T-helper 22 cell (primary cell): ENCODE data around the gene EMC7.
A peak's percentile ranks its signal among the peaks of the same experiment; 100 is the strongest.
"Not testable (repeated sequence)": the region's sequence is repeated elsewhere in the genome, so short reads cannot be mapped to it uniquely, and the experiment has no call there.

ENCODE experiments used
- DNase-seq: peaks from one replicate; pipeline ENCODE4 v3.0.0-alpha.2; 2020; ENCODE audit warnings: low read depth

Gene EMC7

DNA sequence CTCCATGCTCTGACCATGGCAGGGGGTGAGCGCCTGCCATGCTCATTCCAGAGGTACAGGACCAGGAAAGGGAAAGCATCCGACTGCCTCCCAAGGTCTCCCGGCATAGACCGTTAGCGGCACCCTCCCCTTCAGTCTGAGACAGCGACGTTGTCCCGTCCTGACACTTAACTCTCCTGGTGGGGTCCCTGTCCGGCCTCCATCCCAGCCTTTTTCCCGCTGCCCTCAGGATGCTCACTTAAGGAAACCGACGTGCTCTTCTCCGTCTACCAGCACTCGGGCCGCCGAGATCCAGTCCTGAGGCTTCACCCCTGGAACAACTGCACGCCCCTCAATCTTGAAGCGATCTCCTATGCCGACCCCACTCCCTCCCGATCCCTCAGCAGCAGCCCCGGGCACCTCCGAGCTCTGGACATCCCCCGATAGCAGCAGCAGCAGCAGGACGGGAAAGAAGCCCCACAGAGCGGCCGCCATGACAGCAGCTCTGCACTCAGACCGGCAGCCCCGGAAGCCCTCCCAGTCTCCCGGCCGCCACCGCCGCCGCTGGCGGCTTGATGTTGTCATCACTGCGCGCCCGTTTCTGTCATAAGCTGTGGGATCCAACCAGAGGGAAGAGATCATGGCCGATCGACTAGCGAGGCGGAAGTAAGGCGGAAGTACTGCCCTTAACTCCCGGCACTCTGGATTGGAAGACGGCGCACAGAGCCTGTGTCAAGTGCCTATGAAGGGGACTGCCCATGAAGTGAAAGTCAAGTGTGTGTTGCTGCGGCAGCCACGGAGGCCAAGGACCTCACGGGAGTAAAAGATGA, at the start of gene EMC7, which contains the start of gene PGBD4:
EMC7 (minus strand) TSS at position 497 of the 809 bp plus-strand sequence; CDS start at position 474, 23 bp downstream.
PGBD4 (plus strand) TSS at position 718 of the 809 bp plus-strand sequence. CDS start 449 bp downstream, outside the sequence.
- DNase-seq = peak; percentile 98

DNA sequence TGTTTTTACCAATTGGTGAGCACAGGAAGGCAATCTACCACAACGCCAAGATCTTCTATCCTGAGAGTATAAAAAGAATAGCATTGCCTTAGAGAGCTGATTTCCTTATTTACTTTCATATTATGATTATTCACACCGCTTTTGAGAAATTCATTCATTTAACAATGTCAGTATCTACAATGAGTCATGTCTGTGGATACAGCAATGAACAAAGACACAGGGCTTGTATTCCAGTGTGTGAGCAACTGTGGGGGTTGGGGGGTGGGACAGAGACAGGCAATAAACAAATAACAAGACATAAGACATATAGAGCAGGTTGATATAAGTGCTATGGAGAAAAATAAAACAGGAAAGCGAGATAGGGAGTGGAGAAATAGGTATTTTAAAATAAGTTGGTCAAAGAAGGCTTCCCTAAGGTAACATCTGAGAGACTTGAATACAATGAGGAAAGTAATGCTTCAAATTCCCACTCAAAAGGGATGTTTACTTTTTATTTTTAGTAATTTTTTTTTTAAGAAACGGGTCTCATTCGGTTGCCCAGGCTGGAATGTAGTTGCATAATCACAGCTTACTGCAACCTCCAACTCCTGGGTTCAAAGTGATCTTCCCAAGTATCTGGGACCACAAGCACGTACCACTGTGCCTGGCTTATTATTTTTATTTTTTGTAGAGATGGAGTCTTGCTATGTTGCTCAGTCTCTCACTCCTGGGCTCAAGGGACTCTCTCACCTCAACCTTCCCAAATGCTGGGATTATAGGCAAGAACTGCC, 45.9 kb upstream of the EMC7 start:
- DNase-seq = no peak

DNA sequence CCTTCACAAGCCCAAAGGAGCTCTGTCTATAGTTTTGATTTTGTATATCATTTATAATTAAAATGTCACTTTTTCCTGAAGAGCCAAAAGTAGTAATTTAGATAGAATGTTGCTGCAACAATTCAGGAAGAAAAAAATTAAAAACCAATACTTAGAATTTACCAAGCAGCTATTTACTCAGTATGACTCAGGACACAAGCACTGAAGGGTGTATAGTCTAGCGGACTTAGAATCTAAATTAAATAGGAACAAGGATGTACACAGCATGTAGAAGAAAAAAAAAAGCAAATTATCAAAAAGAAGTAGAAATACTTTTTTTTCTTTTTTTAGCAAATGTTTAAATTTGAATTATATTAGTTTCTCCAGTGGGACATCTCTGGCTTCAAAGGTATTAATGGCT, 31.8 kb upstream of the EMC7 start:
- DNase-seq = no peak

DNA sequence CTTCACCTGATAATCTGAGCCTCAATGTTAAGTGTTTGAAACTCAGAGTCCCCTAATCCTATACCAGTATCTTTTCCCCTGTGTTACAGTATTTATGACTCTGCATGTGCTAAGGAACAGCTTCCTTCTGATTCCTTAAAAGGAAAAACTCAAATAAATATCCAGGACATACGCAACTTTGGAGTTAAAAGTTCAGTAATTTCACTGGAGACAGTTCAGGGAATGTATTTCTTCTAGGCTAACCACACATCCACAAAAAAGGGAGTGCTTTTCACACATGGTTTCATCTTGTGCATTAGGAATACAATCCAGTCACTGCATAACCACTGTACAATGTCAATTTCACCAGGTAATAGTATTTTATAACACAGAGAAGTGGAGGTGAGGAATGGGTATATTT, 31.2 kb upstream of the EMC7 start:
- no peak for DNase-seq

DNA sequence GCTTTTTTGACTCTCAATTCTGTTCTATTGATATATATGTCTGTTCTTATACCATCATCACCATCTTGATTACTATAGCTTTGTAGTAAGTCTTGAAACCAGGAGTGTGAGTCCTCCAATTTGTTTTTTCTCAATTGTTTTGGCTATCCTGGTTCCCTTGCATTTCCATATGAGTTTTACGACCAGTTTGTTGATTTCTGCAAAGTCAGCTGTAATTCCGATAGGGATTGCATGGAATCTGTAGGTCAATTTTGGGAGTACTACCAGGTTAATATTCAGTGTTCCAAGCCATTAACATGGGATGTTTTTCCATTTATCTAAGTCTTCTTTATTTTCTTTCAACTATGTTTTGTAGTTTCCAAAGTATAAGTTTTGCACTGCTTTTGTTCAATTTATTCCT, 27.2 kb upstream of the EMC7 start:
- no peak for DNase-seq

DNA sequence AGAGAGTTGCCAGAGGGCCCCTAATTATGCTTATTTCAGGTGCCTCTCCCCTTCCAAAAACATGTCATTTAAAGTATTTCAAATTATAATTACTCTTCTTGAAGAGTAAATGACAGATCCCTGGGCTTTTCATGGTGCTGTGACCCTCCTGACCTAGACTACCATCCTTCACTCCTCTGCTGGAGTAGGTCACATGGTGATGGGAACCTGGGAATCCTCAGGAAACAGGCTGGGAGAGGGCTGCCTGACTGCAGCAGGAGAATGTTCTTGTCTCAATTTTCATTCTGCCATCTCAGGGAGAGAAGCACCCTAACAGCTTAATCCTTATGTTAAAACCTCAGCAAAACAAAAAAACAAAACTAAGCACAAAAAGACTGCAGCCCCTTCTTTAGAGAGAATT, 24.9 kb upstream of the EMC7 start:
- no peak for DNase-seq

DNA sequence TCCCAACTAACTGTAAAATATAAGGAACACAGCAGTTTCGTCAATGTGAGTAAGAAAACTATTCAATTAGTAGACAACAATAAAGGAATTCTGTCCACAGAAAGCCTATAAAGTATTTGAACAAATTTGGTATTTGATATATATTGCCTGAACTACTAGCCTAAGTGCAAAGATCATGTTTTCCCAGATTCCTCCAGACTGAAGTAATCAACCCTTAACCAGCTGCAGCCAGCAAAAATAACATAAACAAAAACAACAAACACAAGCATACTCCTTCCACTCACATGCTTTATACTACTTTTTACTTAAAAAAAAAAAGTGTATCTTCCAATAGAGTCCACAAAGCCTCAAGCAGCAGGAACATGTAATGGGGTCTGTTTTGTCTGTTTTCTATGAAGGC, 24.3 kb upstream of the EMC7 start:
- no peak for DNase-seq

DNA sequence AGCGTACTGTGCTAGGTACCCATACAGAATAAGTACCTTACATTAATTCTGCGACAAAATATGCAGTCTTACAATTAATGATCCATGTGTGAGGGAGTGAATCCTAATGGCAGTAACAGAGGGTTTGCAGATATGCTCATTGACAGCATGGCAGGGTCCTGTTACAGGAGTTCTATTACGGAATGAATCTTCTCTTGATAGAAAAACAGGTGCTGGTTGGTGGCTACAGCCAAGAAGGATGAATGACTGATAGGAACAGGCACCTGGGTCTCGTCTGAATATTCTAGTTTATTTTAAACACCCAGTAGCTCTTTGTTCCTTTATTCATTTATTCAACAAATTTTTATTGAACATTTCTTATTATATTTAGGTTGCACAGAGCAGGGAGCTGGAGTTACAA, 23.0 kb upstream of the EMC7 start:
- DNase-seq = no peak

DNA sequence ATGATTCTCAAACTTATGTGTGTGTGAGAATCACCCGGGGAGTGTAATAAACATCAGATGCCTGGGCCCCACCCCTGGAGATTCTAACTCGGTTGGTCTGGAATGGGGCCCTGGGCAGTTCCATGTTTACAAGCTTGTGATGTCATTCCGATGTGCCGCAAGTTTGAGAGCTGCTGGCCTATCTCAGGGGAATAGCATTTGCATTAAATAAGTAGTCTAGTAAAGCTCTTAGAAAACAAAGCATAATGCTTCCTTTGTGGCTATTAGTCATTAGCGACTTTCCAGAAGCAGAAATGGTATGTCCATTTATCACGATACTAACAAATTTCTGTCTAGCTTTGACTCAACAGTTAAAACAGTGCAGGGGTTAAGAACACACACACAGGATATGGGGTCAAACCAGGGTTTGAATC, 21.1 kb upstream of the EMC7 start:
- DNase-seq = no peak

DNA sequence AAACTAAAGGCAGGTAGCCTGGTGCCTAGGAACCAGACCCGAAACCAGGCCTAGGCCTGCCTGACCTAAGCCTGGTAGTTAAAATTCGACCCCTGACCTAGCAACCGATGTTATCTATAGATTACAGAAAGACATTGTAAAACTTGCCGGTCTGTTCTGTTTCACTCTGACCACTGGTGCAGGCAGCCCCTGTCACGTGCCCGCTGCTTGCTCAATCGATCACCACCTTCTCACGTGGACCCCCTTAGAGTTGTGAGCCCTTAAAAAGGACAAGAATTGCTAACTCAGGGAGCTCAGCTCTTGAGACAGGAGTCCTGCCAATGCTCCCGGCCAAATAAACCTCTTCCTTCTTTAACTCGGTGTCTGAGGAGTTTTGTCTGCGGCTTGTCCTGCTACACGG, 20.1 kb upstream of the EMC7 start:
- DNase-seq = not testable (repeated sequence)

DNA sequence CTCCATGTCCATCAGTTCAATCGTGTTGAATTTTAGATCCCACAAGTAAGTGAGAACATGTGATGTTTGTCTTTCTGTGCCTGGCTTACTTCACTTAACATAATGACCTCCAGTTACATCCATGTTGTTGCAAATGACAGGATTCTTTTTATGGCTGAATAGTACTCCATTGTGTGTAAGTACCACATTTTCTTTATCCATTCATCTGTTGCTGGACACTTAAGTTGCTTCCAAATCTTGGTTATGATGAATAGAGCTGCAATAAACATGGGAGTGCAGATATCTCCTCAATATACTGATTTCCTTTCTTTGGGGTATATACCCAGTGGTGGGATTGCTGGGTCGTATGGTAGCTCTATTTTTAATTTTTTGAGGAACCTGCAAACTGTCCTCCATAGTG, 18.8 kb upstream of the EMC7 start:
- DNase-seq = not testable (repeated sequence)

DNA sequence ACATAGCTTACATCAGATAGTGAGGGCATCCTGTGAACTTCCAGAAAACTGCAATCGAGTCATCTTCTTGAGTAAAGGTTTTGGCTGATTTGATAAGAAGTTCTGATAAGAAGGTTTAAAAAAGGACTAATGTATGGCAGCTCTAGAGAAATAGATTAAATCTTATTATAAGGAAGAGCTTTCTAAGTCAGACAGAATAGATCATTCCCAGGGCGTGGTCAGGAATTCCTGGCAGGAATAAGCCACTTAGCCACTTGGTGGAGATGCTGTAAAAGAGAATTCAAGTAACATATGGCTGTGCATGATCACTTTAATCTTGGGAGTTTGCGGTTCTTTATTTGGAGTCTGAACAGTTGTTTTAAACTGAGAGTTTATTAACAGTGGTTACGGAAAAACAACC, 17.6 kb upstream of the EMC7 start:
- no peak for DNase-seq

DNA sequence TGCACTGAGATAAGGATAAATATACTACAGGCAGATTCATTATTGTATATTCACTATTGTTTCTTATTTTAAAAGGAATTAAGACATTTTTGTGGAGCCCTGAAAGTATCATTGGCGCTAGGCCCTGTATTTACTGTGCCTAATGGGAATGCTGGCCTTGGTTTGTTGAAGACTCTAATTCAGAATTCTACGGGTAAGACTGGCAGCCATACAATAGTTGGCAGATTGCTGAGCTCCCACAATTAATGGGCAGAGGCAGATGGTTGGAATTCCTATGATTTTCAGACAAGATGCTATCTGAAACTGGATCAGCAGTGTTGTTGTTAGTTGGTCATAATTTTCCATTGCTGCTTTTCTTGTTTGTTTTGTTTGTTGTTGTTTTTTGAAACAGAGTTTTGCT, 15.0 kb upstream of the EMC7 start:
- no peak for DNase-seq

DNA sequence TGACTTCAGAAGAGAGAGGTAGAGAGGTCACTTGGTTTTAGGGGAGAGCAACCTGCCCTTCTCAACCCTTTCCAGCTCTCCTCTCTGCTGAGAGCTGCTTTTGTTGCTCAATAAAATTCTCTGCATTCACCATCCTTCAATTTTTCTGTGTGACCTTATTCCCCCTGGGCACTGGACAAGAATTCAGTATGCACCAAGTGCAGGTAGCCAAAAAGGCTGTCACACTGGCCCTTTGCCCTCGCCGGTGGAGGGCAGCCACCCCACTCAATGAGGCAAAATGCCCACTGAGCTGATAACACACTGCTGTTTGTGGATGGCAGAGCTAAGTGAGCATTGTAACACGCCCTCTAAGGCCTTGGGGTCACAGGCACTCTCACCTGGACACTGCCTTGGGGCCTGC, 13.1 kb upstream of the EMC7 start:
- no peak for DNase-seq

DNA sequence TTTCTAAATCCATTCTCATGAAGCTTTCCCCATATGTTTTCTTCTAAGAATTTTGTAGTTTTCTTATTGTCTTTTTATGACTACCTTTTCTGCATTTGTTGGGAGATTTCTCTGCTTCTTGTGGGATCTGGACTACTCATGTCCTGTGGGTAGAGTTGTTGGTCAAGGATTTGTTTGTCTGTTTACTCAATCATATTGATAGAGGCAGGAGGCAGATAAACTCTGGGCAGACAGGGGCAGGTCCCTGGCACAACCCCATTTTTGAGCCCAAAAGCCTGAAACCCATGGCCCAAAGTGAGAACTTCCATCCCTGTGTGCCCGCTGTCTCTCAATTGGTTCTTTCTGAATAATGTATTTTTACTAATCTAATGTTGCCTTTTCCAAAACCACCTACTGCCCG, 12.6 kb upstream of the EMC7 start:
- no peak for DNase-seq

DNA sequence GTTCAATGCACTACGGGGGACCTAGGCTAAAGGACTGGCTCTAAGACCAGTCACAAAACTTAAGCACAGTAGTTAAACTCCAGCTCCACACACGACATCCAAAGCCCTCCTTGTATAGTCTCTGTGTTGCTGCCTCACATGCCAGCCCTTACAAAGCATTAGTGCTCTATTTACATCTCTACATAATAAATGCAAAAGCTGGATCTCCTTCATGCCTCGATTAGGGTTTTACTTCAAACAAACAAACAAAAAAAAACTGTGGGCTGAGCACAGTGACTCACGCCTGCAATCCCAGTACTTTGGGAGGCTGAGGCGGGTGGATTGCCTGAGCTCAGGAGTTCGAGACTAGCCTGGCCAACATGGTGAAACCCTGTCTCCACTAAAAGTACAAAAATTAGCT, 9.8 kb upstream of the EMC7 start:
- DNase-seq = no peak

DNA sequence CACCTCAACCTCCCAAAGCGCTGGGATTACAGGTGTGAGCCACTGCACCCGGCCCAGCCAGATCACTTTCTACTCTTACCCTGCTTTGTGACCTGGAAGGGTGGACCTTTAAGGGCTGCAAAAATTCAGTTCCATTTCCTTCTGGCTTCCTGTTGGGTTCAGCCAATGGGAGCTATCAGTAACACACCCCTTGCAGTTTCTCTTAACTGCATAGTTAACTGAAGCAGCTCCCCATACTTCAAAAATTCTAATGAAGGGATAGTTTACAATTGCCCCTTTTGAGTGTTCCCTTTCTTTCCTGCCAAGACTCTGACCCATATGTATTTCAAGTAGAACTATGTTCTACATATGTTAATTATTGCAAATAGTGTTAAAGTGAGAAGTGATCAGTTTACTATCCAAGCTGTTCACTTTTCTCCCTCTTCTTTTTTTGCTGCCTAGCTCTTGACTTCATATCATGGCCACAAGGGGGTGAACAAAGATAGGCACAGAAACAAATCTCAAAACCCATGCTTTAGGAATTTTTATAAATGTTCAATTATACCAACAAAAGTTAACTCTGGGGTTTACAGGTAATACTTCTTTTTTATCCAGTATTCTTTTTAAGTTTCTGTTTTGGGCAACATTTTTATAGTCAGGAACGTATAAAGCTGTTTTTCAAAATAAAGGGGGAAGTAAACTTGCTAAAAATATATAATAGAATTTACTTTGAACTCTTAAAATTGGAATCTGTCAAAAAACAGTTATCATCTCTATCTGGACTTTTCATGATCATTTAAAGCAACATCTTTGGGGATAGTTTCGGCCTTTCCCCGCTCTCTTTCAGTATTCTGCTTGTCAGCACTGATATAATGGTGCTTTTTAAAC, 8.4 kb upstream of the EMC7 start:
- no peak for DNase-seq

DNA sequence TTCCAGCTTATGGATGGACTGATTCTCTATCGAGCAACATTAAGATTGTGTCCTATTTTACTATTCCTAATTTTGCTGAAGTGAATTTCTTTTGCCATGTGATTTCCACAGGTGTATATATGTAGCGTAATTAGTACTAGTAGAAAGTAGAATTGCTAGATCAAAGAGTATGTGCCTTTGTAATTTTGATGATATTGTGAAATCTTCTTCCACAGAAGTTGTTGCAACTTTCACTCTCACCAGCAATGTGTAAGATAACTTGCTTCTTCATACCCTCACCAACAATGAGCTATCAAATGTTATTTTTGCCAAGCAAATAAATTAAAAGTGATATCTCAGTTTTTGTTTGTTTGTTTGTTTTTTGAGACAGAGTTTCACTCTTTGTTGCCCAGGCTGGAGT, 5.7 kb upstream of the EMC7 start:
- DNase-seq = no peak

DNA sequence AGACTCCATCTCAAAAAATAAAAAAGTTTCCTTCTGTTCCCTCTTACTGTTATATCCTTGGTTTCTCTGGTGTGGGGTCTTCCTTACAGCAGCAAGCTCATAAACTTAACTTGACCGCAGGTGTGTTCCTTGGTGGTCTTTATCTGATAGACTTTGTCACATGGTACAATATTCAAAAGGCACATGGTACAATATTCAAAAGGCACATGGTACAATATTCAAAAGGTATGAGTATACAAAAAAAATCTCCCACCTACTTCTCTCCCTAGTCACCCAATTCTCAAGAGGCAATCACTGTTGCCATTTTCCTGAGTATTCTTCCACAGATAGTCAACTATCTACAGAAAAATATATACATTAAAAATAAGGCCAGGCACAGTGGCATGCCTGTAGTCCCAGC, 4.8 kb upstream of the EMC7 start:
- no peak for DNase-seq

DNA sequence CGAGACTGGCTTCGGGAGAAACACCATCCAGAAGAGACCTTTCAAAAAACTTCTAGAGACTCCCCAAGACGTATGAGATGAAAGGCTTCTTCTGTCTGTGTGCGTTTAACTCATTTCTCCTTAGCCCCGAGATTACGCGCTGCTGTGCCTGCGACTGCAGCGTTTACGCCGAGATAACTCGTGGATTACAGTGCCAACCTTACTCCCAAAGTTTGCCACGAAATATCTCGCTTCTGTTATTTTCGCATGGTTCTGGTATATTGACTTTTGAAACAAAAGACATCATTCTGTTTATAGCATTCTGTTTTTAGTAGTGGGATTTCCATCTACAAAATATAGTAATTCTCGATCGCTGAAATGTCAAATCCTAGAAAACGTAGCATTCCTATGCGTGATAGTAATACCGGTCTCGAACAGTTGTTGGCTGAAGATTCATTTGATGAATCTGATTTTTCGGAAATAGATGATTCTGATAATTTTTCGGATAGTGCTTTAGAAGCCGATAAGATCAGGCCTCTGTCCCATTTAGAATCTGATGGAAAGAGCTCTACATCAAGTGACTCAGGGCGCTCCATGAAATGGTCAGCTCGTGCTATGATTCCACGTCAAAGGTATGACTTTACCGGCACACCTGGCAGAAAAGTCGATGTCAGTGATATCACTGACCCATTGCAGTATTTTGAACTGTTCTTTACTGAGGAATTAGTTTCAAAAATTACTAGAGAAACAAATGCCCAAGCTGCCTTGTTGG, 688 bp upstream of the EMC7 start:
- DNase-seq = no peak

DNA sequence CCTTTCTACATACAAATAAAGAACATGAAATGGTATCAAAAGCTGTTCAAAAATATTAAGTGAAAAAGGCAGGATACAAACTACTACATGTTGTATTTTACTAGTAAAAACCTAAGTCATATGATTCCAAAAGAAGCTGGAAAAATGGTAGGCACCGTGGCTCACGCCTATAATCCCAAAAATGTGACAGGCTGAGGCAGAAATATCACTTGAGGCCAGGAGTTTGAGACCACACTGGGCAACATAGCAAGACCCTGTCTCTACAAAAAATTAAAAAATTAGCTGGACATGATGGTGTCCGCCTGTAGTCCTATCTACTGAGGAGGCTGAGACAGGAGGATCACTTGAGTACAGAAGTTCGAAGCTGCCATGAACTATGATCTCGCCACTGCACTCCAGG, 1.7 kb downstream of the EMC7 start:
- DNase-seq = no peak

DNA sequence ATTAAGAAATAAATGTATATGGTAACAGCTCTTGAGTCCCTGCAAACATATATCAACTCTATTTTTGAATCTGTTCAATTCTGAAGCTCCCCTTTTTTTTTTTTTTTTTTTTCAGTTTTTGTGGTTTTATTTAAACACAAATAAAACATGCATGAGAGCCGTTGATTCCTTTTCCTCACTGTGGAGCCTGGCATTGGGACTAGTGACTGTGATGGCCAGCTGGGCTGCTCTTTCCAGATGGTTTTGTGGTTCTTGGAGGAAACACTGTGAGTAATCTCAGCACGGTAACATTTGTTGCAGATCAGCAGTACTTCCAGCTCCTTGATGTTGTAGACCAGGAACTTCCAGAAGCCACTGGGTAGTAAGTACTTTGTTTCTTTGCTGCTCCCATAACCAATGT, 15.9 kb downstream of the EMC7 start:
- DNase-seq = no peak
